Parathyroid adenoma (tissue), 2 donors: ENCODE measurements around the gene CHD9.

ENCODE experiments used
- H2AFZ ChIP-seq: fragments of 300-600 bp; sonication (generic); one replicate; pipeline ENCODE4 v1.7.0; 2017; ENCODE audit warnings: antibody characterized with exemption, mild to moderate bottlenecking
- H3K27ac ChIP-seq: fragments of 300-600 bp; sonication (generic); one replicate; pipeline ENCODE4 v1.7.0; 2017
- H3K27me3 ChIP-seq: fragments of 300-600 bp; sonication (generic); one replicate; pipeline ENCODE4 v1.7.0; 2017; ENCODE audit warnings: low read length; ENCODE audit not compliant: control insufficient read depth, insufficient read depth
- H3K36me3 ChIP-seq: fragments of 300-600 bp; sonication (generic); one replicate; pipeline ENCODE4 v1.7.0; 2017; ENCODE audit warnings: low read length; ENCODE audit not compliant: control insufficient read depth, insufficient read depth
- H3K4me1 ChIP-seq: fragments of 300-600 bp; sonication (generic); one replicate; pipeline ENCODE4 v1.7.0; 2017; ENCODE audit warnings: control low read depth
- H3K4me2 ChIP-seq: fragments of 300-600 bp; sonication (generic); one replicate; pipeline ENCODE4 v1.7.0; 2017; ENCODE audit warnings: low read length
- H3K4me3 ChIP-seq: fragments of 300-600 bp; sonication (generic); one replicate; pipeline ENCODE4 v1.7.0; 2017; ENCODE audit warnings: low read depth, low read length
- H3K79me2 ChIP-seq: fragments of 300-600 bp; sonication (generic); one replicate; pipeline ENCODE4 v1.7.0; 2017; ENCODE audit warnings: control low read depth
- H3K9ac ChIP-seq: fragments of 300-600 bp; sonication (generic); one replicate; pipeline ENCODE4 v1.7.0; 2017; ENCODE audit warnings: mild to moderate bottlenecking
- H3K9me3 ChIP-seq: fragments of 300-600 bp; sonication (generic); one replicate; pipeline ENCODE4 v1.7.0; 2017; ENCODE audit warnings: low read length; ENCODE audit not compliant: control insufficient read depth
- TF ChIP-seq, protein P1 (sequence below): fragments of 300-600 bp; sonication (generic); IDR thresholded peaks from one replicate; pipeline ENCODE4 v1.7.0; 2017; ENCODE audit warnings: antibody characterized with exemption, mild to moderate bottlenecking
- donor health status: primary hyperparathyroidism.

The CHD9 gene

DNA sequence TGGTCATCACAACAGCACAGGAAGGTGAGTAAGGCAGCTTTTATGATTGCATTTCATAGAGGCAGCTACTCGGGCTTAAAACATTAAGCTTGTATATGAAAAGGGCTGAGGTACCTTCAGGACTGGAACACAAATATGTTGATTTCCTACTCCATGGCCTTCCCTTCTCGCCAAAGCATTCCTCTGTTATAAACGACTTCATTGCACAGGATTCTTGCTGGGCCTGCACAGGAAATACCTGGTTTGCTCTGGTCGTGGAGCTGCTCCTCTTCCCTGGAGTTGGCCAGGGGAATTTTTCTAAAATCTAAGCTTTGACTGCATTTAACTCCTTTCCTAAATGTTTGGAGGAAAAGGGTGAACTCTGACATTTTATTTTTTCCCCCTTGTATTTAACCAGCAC, 49.0 kb downstream of the CHD9 start:
- no peaks in the 10 kb centered on the region for H3K27me3 ChIP-seq
- peaks cover 18% of the 10 kb centered on the region for H3K4me1 ChIP-seq
- H3K36me3 ChIP-seq: no peaks in the 10 kb centered on the region
- TF ChIP-seq, protein P1, sequence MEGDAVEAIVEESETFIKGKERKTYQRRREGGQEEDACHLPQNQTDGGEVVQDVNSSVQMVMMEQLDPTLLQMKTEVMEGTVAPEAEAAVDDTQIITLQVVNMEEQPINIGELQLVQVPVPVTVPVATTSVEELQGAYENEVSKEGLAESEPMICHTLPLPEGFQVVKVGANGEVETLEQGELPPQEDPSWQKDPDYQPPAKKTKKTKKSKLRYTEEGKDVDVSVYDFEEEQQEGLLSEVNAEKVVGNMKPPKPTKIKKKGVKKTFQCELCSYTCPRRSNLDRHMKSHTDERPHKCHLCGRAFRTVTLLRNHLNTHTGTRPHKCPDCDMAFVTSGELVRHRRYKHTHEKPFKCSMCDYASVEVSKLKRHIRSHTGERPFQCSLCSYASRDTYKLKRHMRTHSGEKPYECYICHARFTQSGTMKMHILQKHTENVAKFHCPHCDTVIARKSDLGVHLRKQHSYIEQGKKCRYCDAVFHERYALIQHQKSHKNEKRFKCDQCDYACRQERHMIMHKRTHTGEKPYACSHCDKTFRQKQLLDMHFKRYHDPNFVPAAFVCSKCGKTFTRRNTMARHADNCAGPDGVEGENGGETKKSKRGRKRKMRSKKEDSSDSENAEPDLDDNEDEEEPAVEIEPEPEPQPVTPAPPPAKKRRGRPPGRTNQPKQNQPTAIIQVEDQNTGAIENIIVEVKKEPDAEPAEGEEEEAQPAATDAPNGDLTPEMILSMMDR: no peak
- no peak overlapping the region for H3K9ac ChIP-seq
- H3K79me2 ChIP-seq: peaks cover 13% of the 10 kb centered on the region
- H3K27ac ChIP-seq: no peak overlapping the region
- no peak overlapping the region for H3K4me2 ChIP-seq
- H3K4me3 ChIP-seq: no peak overlapping the region
- H2AFZ ChIP-seq: no peak overlapping the region
- no peaks in the 10 kb centered on the region for H3K9me3 ChIP-seq

DNA sequence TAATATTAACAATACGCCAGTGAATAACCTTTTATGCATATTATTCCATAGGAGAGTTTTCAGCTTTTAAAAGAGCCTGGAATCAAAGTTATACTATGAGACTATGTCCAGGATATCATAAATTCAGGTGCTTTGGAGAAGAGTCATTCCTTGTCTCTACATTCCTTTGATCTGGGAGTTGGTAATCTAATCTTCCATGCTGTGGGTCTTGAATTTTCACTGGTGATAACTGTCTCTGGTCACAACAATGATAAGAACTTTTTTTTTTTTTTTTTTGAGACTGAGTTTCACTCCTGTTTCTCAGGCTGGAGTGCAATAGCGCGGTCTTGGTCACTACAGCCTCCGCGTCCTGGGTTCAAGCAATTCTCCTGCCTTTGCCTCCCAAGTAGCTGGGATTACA, 50.8 kb downstream of the CHD9 start:
- H3K4me2 ChIP-seq: no peak overlapping the region
- H2AFZ ChIP-seq: no peak overlapping the region
- TF ChIP-seq, protein P1: no peak
- no peak overlapping the region for H3K9ac ChIP-seq
- H3K36me3 ChIP-seq: no peaks in the 10 kb centered on the region
- H3K27ac ChIP-seq: no peak overlapping the region
- H3K9me3 ChIP-seq: no peaks in the 10 kb centered on the region
- H3K4me1 ChIP-seq: peaks cover 5% of the 10 kb centered on the region
- H3K27me3 ChIP-seq: no peaks in the 10 kb centered on the region
- no peak overlapping the region for H3K4me3 ChIP-seq
- peaks cover 15% of the 10 kb centered on the region for H3K79me2 ChIP-seq

DNA sequence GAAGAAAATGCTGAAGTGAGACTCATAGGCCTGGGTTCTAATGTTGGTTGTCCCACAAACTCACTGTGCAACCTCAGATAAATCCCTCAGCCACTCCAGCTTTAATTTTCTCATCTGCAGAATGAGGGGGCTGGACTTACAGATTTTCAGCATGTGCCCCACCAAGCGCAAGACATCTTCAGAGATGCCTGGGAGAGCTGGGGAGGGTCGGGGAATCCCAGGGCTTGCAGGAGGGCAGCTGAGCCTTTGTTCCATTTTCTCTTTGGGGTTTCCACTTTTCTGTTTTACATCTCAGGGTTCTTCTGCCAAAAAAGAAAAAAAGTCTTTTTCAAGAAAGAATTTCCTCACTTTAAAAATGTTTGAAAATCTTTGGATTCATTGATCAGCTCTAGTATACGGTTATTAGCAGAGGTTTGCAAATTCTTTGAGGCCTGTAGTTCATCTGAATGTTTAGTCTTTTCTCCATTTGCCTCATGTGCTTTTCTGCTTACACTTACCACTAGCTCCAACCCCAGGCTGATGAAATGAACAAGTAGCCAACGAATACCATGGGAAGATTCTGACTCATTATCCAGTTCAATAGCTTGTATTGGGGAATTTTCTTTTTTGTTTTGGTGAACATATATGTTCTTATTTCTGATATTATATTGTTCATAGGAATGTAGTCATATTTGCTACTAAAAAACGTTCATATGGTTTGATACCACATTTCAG, 56.4 kb downstream of the CHD9 start:
- H3K79me2 ChIP-seq: peaks cover 15% of the 10 kb centered on the region
- H2AFZ ChIP-seq: no peak overlapping the region
- no peak overlapping the region for H3K4me2 ChIP-seq
- H3K4me1 ChIP-seq: peaks cover 4% of the 10 kb centered on the region
- H3K27me3 ChIP-seq: no peaks in the 10 kb centered on the region
- H3K4me3 ChIP-seq: no peak overlapping the region
- H3K27ac ChIP-seq: no peak overlapping the region
- no peaks in the 10 kb centered on the region for H3K9me3 ChIP-seq
- H3K9ac ChIP-seq: no peak overlapping the region
- no peaks in the 10 kb centered on the region for H3K36me3 ChIP-seq
- TF ChIP-seq, protein P1: no peak

DNA sequence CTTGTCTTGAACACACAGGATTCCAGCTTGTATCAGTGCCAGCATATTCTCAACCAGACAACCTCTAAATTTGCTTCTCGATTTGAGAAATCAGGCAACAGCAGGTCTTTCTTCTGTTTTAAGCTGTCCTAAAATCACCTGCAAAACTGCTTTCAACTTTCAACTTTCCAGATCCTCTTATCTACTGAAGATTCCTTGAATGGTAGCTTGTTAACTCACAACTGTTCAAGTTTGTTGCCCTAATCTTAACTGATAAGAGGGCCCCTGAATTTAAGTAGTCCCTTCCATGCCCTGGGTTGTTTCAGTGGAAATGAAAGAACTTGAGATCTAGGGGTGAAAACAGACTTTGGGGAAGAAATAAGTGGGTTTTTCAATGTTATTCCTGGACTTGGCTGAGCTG, 57.2 kb downstream of the CHD9 start:
- H3K9ac ChIP-seq: no peak overlapping the region
- H3K4me2 ChIP-seq: no peak overlapping the region
- H3K36me3 ChIP-seq: no peaks in the 10 kb centered on the region
- no peaks in the 10 kb centered on the region for H3K9me3 ChIP-seq
- H3K4me1 ChIP-seq: peaks cover 4% of the 10 kb centered on the region
- no peaks in the 10 kb centered on the region for H3K27me3 ChIP-seq
- no peak overlapping the region for H2AFZ ChIP-seq
- TF ChIP-seq, protein P1: no peak
- H3K27ac ChIP-seq: no peak overlapping the region
- no peak overlapping the region for H3K4me3 ChIP-seq
- H3K79me2 ChIP-seq: peaks cover 15% of the 10 kb centered on the region

DNA sequence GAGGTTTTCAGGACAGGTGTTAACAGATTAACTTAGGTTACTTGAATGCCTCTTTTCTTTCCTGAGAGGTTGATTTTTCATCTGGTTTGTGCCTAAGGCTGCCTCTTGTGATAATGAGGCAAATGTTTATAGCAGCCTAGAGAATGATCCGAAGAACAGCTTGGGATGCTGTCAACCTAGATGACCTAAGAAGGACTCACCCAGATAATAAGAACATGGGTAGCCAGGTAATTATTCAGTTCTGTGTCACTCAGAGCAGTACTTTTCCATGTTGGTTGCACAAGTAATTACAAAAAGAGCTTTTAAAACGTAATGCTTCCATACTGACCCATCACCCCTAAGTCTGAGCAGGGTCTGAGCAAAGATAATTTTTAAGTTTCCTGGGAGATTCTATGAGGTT, 60.3 kb downstream of the CHD9 start:
- H3K36me3 ChIP-seq: no peaks in the 10 kb centered on the region
- peaks cover 4% of the 10 kb centered on the region for H3K4me1 ChIP-seq
- peaks cover 6% of the 10 kb centered on the region for H3K79me2 ChIP-seq
- H3K4me2 ChIP-seq: no peak overlapping the region
- no peak overlapping the region for H2AFZ ChIP-seq
- no peak overlapping the region for H3K27ac ChIP-seq
- no peak overlapping the region for H3K9ac ChIP-seq
- H3K27me3 ChIP-seq: no peaks in the 10 kb centered on the region
- H3K4me3 ChIP-seq: no peak overlapping the region
- H3K9me3 ChIP-seq: no peaks in the 10 kb centered on the region
- TF ChIP-seq, protein P1: no peak
